GM18951 (cell line): Measurements from ENCODE around the gene FAM217A.

Source experiments
- POLR2A ChIP-seq: IDR thresholded peaks from 4 replicates; pipeline ENCODE4 v1.6.1; 2011; ENCODE audit warnings: mild to moderate bottlenecking; ENCODE audit not compliant: insufficient read length, insufficient read depth; ENCODE audit errors: extremely low read depth
- in situ Hi-C: fragments of 300-500 bp; cut with MboI; formaldehyde crosslinking; loops from one replicate; pipeline ENCODE4 v1.12.0; 2022; ENCODE audit warnings: low sequenced_read_pairs, mixed read lengths, inconsistent platforms; ENCODE audit not compliant: unreplicated experiment

Gene FAM217A

GRCh38 chr6:4066029-4066755, 12.7 kb downstream of the FAM217A start:
- in situ Hi-C loops = no loop called here

GRCh38 chr6:4059115-4059777, 19.7 kb downstream of the FAM217A start:
- in situ Hi-C loops = no loop called here
- TF ChIP-seq POLR2A = no peak

More at GRCh38 chr6:4066029-4066755, 12.7 kb downstream of the FAM217A start:
- TF ChIP-seq POLR2A = no peak

- in situ Hi-C loops = no loop called here
- no peak for TF ChIP-seq POLR2A
Observed at GRCh38 chr6:4057036-4057435, 21.9 kb downstream of the FAM217A start.

GRCh38 chr6:4055420-4056041, 23.4 kb downstream of the FAM217A start:
- in situ Hi-C loops = no loop called here
- no peak for TF ChIP-seq POLR2A

- in situ Hi-C loops = no loop called here
- TF ChIP-seq POLR2A = no peak
Observed at GRCh38 chr6:4049246-4049645, 29.7 kb downstream of the FAM217A start.

GRCh38 chr6:4041480-4041879, 37.5 kb downstream of the FAM217A start:
- TF ChIP-seq POLR2A = no peak
- in situ Hi-C loops = no loop called here

- in situ Hi-C loops = no loop called here
- TF ChIP-seq POLR2A = no peak
Observed at GRCh38 chr6:4039348-4039747, 39.6 kb downstream of the FAM217A start.

GRCh38 chr6:4036581-4036980, 42.4 kb downstream of the FAM217A start:
- in situ Hi-C loops = no loop called here
- TF ChIP-seq POLR2A = no peak

GRCh38 chr6:4032475-4032874, 46.5 kb downstream of the FAM217A start:
- in situ Hi-C loops = no loop called here
- TF ChIP-seq POLR2A = no peak

GRCh38 chr6:4031442-4031841, 47.5 kb downstream of the FAM217A start:
- TF ChIP-seq POLR2A = no peak
- in situ Hi-C loops = no loop called here

GRCh38 chr6:4030669-4031068, 48.3 kb downstream of the FAM217A start:
- in situ Hi-C loops = no loop called here
- no peak for TF ChIP-seq POLR2A

- no peak for TF ChIP-seq POLR2A
- in situ Hi-C loops = no loop called here
Observed at GRCh38 chr6:4029687-4030086, 49.2 kb downstream of the FAM217A start.

GRCh38 chr6:4028051-4028450, 50.9 kb downstream of the FAM217A start:
- TF ChIP-seq POLR2A = no peak
- in situ Hi-C loops = no loop called here

- TF ChIP-seq POLR2A = no peak
- in situ Hi-C loops = no loop called here
Observed at GRCh38 chr6:4025681-4026080, 53.3 kb downstream of the FAM217A start.

- in situ Hi-C loops = no loop called here
Observed at GRCh38 chr6:4023240-4023639, 55.7 kb downstream of the FAM217A start.

More at GRCh38 chr6:4023240-4023639, 55.7 kb downstream of the FAM217A start:
- no peak for TF ChIP-seq POLR2A
